ENCODE data around the gene CCL18. TPM values are rescaled to one million over a fixed set of nuclear protein-coding genes. Genes with fewer than 3 reads are reported as not detected.
A peak's percentile ranks its signal among the peaks of the same experiment; 100 is the strongest.
"Not testable (repeated sequence)": the region's sequence is repeated elsewhere in the genome, so short reads cannot be mapped to it uniquely, and the experiment has no call there.

Gene CCL18
- total and polyA plus RNA-seq, 4 experiments from 2014 or later = not detected

DNA sequence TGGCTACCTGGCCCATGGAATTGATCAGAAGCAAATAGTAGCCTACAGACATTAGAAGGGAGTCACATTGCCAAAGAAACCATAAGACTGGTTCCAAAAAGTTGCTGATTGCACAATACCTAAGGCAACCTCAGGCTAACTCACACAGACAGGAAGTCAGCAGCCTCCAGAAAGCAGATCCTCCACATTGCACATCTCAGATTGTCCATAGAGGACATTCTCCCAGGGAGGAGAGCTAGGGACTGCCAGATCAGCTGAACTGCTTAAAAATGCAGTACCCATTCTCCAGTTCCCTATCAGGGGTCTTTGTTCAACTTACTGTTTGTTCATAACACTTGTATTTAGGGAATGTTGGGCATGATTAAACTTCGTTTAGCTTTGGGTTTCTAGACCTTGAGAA, 21.7 kb downstream of the CCL18 start:
- Histone ChIP-seq H3K36me3 (ENCODE audit: insufficient read depth, low read length) (no peaks in the 10 kb centered on the region), H3K27me3 (ENCODE audit: insufficient read depth, low read length) (no peaks in the 10 kb centered on the region), H3K27ac (ENCODE audit: low read depth, low read length) (no peak overlapping the region), H3K4me3 (ENCODE audit: low read length in 2 of 2) (no peak overlapping the region), H3K9me3 (ENCODE audit: control insufficient read depth in 1 of 2, low read length in 2 of 2) (no peaks in the 10 kb centered on the region), H3K4me1 (ENCODE audit: insufficient read depth, low read length) (peaks cover 9% of the 10 kb centered on the region)
- DNase-seq = no peak
- peaks cover 7 to 24% (median 18%) of the 10 kb centered on the region in 4 donors for H3K4me1 Mint-ChIP-seq
- intact Hi-C loops (cut with micrococcal nuclease) = no loop called here
- H3K4me3 Mint-ChIP-seq = peak overlapping the region in 1 of 8 donors; percentile 11
- peaks cover 10 to 17% of the 10 kb centered on the region in 2 donors for H3K27me3 Mint-ChIP-seq
- no peaks in the 10 kb centered on the region for H3K9me3 Mint-ChIP-seq
- H3K36me3 Mint-ChIP-seq = no peaks in the 10 kb centered on the region
- H3K27ac Mint-ChIP-seq = peak overlapping the region in 1 of 7 donors; percentile 27
- ChIA-PET CTCF (ENCODE audit: partially characterized antibody) (interaction anchor here (1.1 kb wide), 1 partner anchor 13 kb away, joined by 3 read pairs; no protein-coding TSS in a partner anchor), POLR2A (ENCODE audit: partially characterized antibody) (interaction anchor here (0.7 kb wide), 1 partner anchor 1082 kb away, joined by 3 read pairs; no protein-coding TSS in a partner anchor)

DNA sequence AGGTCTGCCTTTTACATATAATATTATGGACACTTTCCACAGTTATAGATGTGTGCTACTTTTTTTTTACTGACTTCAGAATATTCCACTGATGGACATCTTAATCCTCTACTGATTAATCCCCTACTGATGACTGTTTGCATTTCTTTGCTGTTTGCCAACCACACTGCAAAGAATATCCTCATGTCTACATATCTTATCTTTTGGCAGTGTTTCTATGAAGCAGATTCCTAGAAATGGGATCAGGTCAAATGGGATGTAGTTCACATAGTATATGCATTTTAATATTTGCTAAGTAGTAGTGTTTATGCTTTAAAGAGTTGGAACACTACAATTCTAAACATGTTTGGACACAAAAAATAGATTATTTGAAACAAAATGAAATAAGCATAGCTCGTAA, 22.7 kb downstream of the CCL18 start:
- H3K36me3 Mint-ChIP-seq = no peaks in the 10 kb centered on the region
- Histone ChIP-seq H3K36me3 (ENCODE audit: insufficient read depth, low read length) (no peaks in the 10 kb centered on the region), H3K4me3 (ENCODE audit: low read length in 2 of 2) (no peak overlapping the region), H3K27me3 (ENCODE audit: insufficient read depth, low read length) (no peaks in the 10 kb centered on the region), H3K4me1 (ENCODE audit: insufficient read depth, low read length) (peaks cover 8% of the 10 kb centered on the region), H3K27ac (ENCODE audit: low read depth, low read length) (no peak overlapping the region), H3K9me3 (ENCODE audit: control insufficient read depth in 1 of 2, low read length in 2 of 2) (no peaks in the 10 kb centered on the region)
- H3K27me3 Mint-ChIP-seq = peaks cover 13 to 20% of the 10 kb centered on the region in 2 donors
- POLR2A ChIA-PET (ENCODE audit: partially characterized antibody) = no interaction called here
- no peak overlapping the region for H3K27ac Mint-ChIP-seq
- intact Hi-C loops (cut with micrococcal nuclease) = no loop called here
- H3K4me1 Mint-ChIP-seq = peaks cover 9 to 24% (median 15%) of the 10 kb centered on the region in 4 donors
- CTCF ChIA-PET (ENCODE audit: partially characterized antibody) = interaction anchor here (0.6 to 0.8 kb wide), 2 partner anchors 13 to 238 kb away, joined by 3 read pairs; no protein-coding TSS in a partner anchor
- H3K4me3 Mint-ChIP-seq = no peak overlapping the region
- DNase-seq = no peak
- H3K9me3 Mint-ChIP-seq = no peaks in the 10 kb centered on the region

- intact Hi-C loops (cut with micrococcal nuclease); CTCF ChIA-PET (ENCODE audit: partially characterized antibody); H3K4me1 ChIP-seq (ENCODE audit: insufficient read depth, low read length); H3K4me3 Mint-ChIP-seq; H3K4me3 ChIP-seq (ENCODE audit: low read length in 2 of 2); POLR2A ChIA-PET (ENCODE audit: partially characterized antibody); H3K36me3 ChIP-seq (ENCODE audit: insufficient read depth, low read length); DNase-seq; H3K9me3 Mint-ChIP-seq; H3K27me3 ChIP-seq (ENCODE audit: insufficient read depth, low read length); H3K27ac ChIP-seq (ENCODE audit: low read depth, low read length); H3K36me3 Mint-ChIP-seq; H3K27ac Mint-ChIP-seq; H3K9me3 ChIP-seq (ENCODE audit: control insufficient read depth in 1 of 2, low read length in 2 of 2): not testable (repeated sequence)
- Mint-ChIP-seq H3K27me3 (peaks cover 14 to 22% of the 10 kb centered on the region in 2 donors), H3K4me1 (peaks cover 7 to 18% (median 10%) of the 10 kb centered on the region in 4 donors)
Measured at GRCh38 chr17:36087471-36087870, 23.4 kb downstream of the CCL18 start.

GRCh38 chr17:36087897-36088572, 24.0 kb downstream of the CCL18 start:
- H3K27me3 ChIP-seq (ENCODE audit: insufficient read depth, low read length); H3K4me1 ChIP-seq (ENCODE audit: insufficient read depth, low read length); H3K9me3 ChIP-seq (ENCODE audit: control insufficient read depth in 1 of 2, low read length in 2 of 2); POLR2A ChIA-PET (ENCODE audit: partially characterized antibody); H3K4me3 Mint-ChIP-seq; H3K36me3 ChIP-seq (ENCODE audit: insufficient read depth, low read length); H3K27ac ChIP-seq (ENCODE audit: low read depth, low read length); H3K36me3 Mint-ChIP-seq; H3K4me3 ChIP-seq (ENCODE audit: low read length in 2 of 2); DNase-seq; H3K9me3 Mint-ChIP-seq; intact Hi-C loops (cut with micrococcal nuclease); CTCF ChIA-PET (ENCODE audit: partially characterized antibody): not testable (repeated sequence)
- Mint-ChIP-seq H3K27me3 (peaks cover 12 to 27% of the 10 kb centered on the region in 2 donors), H3K4me1 (peaks cover 4 to 12% (median 7%) of the 10 kb centered on the region in 4 donors), H3K27ac (peak overlapping the region in 1 of 7 donors; percentile 25)

GRCh38 chr17:36088670-36089338, 24.7 kb downstream of the CCL18 start:
- Histone ChIP-seq H3K4me1 (ENCODE audit: insufficient read depth, low read length) (no peaks in the 10 kb centered on the region), H3K36me3 (ENCODE audit: insufficient read depth, low read length) (no peaks in the 10 kb centered on the region), H3K4me3 (ENCODE audit: low read length in 2 of 2) (no peak overlapping the region), H3K27ac (ENCODE audit: low read depth, low read length) (no peak overlapping the region), H3K27me3 (ENCODE audit: insufficient read depth, low read length) (no peaks in the 10 kb centered on the region), H3K9me3 (ENCODE audit: control insufficient read depth in 1 of 2, low read length in 2 of 2) (no peaks in the 10 kb centered on the region)
- intact Hi-C loops (cut with micrococcal nuclease) = no loop called here
- POLR2A ChIA-PET (ENCODE audit: partially characterized antibody) = no interaction called here
- Mint-ChIP-seq H3K27ac (peak overlapping the region in 2 of 7 donors; percentile 9 to 82), H3K4me3 (peak overlapping the region in 1 of 8 donors; percentile 3), H3K9me3 (no peaks in the 10 kb centered on the region), H3K27me3 (peaks cover 13 to 26% of the 10 kb centered on the region in 2 donors), H3K36me3 (no peaks in the 10 kb centered on the region), H3K4me1 (peaks cover 2 to 6% (median 3%) of the 10 kb centered on the region in 4 donors)
- CTCF ChIA-PET (ENCODE audit: partially characterized antibody) = no interaction called here
- no peak for DNase-seq

DNA sequence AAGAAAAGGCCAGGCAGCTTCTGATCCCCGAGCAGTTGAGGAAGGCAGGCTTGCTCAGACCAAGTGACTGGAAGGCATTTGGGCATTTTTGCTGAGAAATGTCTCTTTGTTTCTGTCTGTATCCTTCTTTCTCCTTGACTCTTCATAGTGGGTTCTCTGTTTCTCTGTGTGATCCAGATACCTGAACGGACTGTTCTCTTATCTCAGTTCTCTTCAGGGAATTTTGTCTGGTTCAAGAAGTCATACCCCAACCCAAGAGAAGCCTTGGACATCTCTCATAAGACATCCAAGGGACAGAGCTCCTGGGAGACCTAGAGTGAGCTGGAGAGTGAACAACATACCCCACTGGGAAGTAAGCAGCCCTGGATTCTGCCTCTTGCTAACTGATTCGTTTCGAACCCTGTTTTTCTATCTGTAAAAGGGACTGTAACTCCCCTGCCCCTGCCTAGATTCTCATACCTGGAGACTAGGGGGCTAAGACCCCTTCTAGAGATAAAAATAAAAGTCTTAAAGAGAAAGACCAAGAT, 25.3 kb downstream of the CCL18 start:
- no peak overlapping the region for H3K27ac ChIP-seq (ENCODE audit: low read depth, low read length)
- H3K27me3 Mint-ChIP-seq = peaks cover 15 to 27% of the 10 kb centered on the region in 2 donors
- no peak for DNase-seq
- peak overlapping the region in 1 of 7 donors; percentile 31 for H3K27ac Mint-ChIP-seq
- H3K4me1 Mint-ChIP-seq = peaks cover 2 to 5% (median 3%) of the 10 kb centered on the region in 4 donors
- H3K9me3 ChIP-seq (ENCODE audit: control insufficient read depth in 1 of 2, low read length in 2 of 2) = no peaks in the 10 kb centered on the region
- peak overlapping the region in 1 of 8 donors; percentile 3 for H3K4me3 Mint-ChIP-seq
- CTCF ChIA-PET (ENCODE audit: partially characterized antibody) = no interaction called here
- intact Hi-C loops (cut with micrococcal nuclease) = no loop called here
- H3K36me3 Mint-ChIP-seq = no peaks in the 10 kb centered on the region
- no peaks in the 10 kb centered on the region for H3K36me3 ChIP-seq (ENCODE audit: insufficient read depth, low read length)
- no peaks in the 10 kb centered on the region for H3K9me3 Mint-ChIP-seq
- H3K4me1 ChIP-seq (ENCODE audit: insufficient read depth, low read length) = no peaks in the 10 kb centered on the region
- no peak overlapping the region for H3K4me3 ChIP-seq (ENCODE audit: low read length in 2 of 2)
- POLR2A ChIA-PET (ENCODE audit: partially characterized antibody) = no interaction called here
- no peaks in the 10 kb centered on the region for H3K27me3 ChIP-seq (ENCODE audit: insufficient read depth, low read length)
